ENCODE measurements around the gene GCLM. TPM values are rescaled to one million over a fixed set of nuclear protein-coding genes. Genes with fewer than 3 reads are reported as not detected.
"Not testable (repeated sequence)": the region's sequence is repeated elsewhere in the genome, so short reads cannot be mapped to it uniquely, and the experiment has no call there.

The GCLM gene
- total RNA-seq, 1 donor from 2014 or later, result 8.6 TPM

GRCh38 chr1:93877529-93877928 lies 31.7 kb downstream of the GCLM start:
- DNase-seq (no peak), ATAC-seq (ENCODE audit: low read depth) (no peak)
- Mint-ChIP-seq H3K36me3 (ENCODE audit: low read depth) (peaks cover 55% of the 10 kb centered on the region), H3K27me3 (no peaks in the 10 kb centered on the region), H3K4me1 (peaks cover 46% of the 10 kb centered on the region), H3K9me3 (no peaks in the 10 kb centered on the region), H3K27ac (peak overlapping the region; percentile 37), H3K4me3 (peak overlapping the region; percentile 96)
- CTCF ChIA-PET, result no interaction called here
- POLR2A ChIA-PET, result no interaction called here
- intact Hi-C loops (cut with micrococcal nuclease), result loop anchor here (10.0 kb wide), 1 partner anchor 1043 kb away; the partner anchor contains the start of gene RPL5
- TF ChIP-seq CTCF (IDR thresholded peaks at IDR 0.05), result no peak

GRCh38 chr1:93876244-93876643 lies 33.0 kb downstream of the GCLM start:
- Mint-ChIP-seq H3K36me3 (ENCODE audit: low read depth) (peaks cover 68% of the 10 kb centered on the region), H3K9me3 (no peaks in the 10 kb centered on the region), H3K27ac (peak overlapping the region; percentile 32), H3K4me1 (peaks cover 46% of the 10 kb centered on the region), H3K27me3 (no peaks in the 10 kb centered on the region), H3K4me3 (peak overlapping the region; percentile 96)
- ChIA-PET POLR2A (no interaction called here), CTCF (no interaction called here)
- TF ChIP-seq CTCF (IDR thresholded peaks at IDR 0.05), result no peak
- ATAC-seq (ENCODE audit: low read depth), result no peak
- DNase-seq, result no peak
- intact Hi-C loops (cut with micrococcal nuclease), result loop anchor here (10.0 kb wide), 1 partner anchor 1041 kb away; the partner anchor contains the start of gene RPL5

GRCh38 chr1:93874025-93874651 lies 35.1 kb downstream of the GCLM start:
- TF ChIP-seq CTCF (IDR thresholded peaks at IDR 0.05), result no peak
- no peaks in the 10 kb centered on the region for H3K9me3 Mint-ChIP-seq
- peaks cover 40% of the 10 kb centered on the region for H3K4me1 Mint-ChIP-seq
- POLR2A ChIA-PET, result no interaction called here
- no peak overlapping the region for H3K4me3 Mint-ChIP-seq
- intact Hi-C loops (cut with micrococcal nuclease), result loop anchor here (1.0 to 10.0 kb wide), 5 partner anchors 28 to 1039 kb away; partner anchors contain the start of gene RPL5
- CTCF ChIA-PET, result no interaction called here
- DNase-seq (no peak), ATAC-seq (ENCODE audit: low read depth) (no peak)
- H3K36me3 Mint-ChIP-seq (ENCODE audit: low read depth), result peaks cover 82% of the 10 kb centered on the region
- no peak overlapping the region for H3K27ac Mint-ChIP-seq
- no peaks in the 10 kb centered on the region for H3K27me3 Mint-ChIP-seq

GRCh38 chr1:93871366-93871765 lies 37.9 kb downstream of the GCLM start:
- Mint-ChIP-seq H3K4me3 (no peak overlapping the region), H3K27me3 (no peaks in the 10 kb centered on the region), H3K27ac (no peak overlapping the region), H3K36me3 (ENCODE audit: low read depth) (peaks cover 79% of the 10 kb centered on the region), H3K4me1 (peaks cover 13% of the 10 kb centered on the region), H3K9me3 (no peaks in the 10 kb centered on the region)
- no peak for TF ChIP-seq CTCF (IDR thresholded peaks at IDR 0.05)
- ChIA-PET CTCF (interaction anchor here (1.5 kb wide), 1 partner anchor 242 kb away, joined by 4 read pairs; no protein-coding TSS in a partner anchor), POLR2A (no interaction called here)
- intact Hi-C loops (cut with micrococcal nuclease), result loop anchor here (10.0 kb wide), 1 partner anchor 1037 kb away; the partner anchor contains the start of gene RPL5
- no peak for DNase-seq
- no peak for ATAC-seq (ENCODE audit: low read depth)

GRCh38 chr1:93869653-93870052 lies 39.6 kb downstream of the GCLM start:
- ChIA-PET POLR2A (no interaction called here), CTCF (no interaction called here)
- Mint-ChIP-seq H3K9me3 (no peaks in the 10 kb centered on the region), H3K4me1 (peaks cover 5% of the 10 kb centered on the region), H3K36me3 (ENCODE audit: low read depth) (peaks cover 66% of the 10 kb centered on the region), H3K27ac (no peak overlapping the region), H3K27me3 (no peaks in the 10 kb centered on the region), H3K4me3 (no peak overlapping the region)
- ATAC-seq (ENCODE audit: low read depth) (no peak), DNase-seq (no peak)
- TF ChIP-seq CTCF (IDR thresholded peaks at IDR 0.05), result no peak
- intact Hi-C loops (cut with micrococcal nuclease), result loop anchor here (10.0 kb wide), 1 partner anchor 1035 kb away; the partner anchor contains the start of gene RPL5

- ATAC-seq (ENCODE audit: low read depth); H3K27ac Mint-ChIP-seq; H3K4me3 Mint-ChIP-seq; DNase-seq; H3K9me3 Mint-ChIP-seq; CTCF ChIA-PET; H3K4me1 Mint-ChIP-seq; intact Hi-C loops (cut with micrococcal nuclease); H3K27me3 Mint-ChIP-seq: not testable (repeated sequence)
- POLR2A ChIA-PET, result interaction anchor here (0.7 kb wide), 1 partner anchor 197 kb away, joined by 3 read pairs; no protein-coding TSS in a partner anchor
- H3K36me3 Mint-ChIP-seq (ENCODE audit: low read depth), result peaks cover 55% of the 10 kb centered on the region
These were observed 40.7 kb downstream of the GCLM start for GRCh38 chr1:93868492-93868891.
